PC-9 (cell line): ENCODE data around the gene TMEM174.

Experiments used
- EZH2 ChIP-seq: fragments of 200-600 bp; sonication (generic); IDR thresholded peaks from 2 replicates; pipeline ENCODE4 v1.8.0; 2017; ENCODE audit warnings: antibody characterized with exemption, low read depth
- TF ChIP-seq, protein P1 (sequence below): fragments of 200-600 bp; sonication (generic); conservative IDR thresholded peaks from 2 replicates; pipeline ENCODE4 v1.6.1; 2017; ENCODE audit warnings: mixed run types, antibody characterized with exemption, mild to moderate bottlenecking, moderate library complexity

DNA sequence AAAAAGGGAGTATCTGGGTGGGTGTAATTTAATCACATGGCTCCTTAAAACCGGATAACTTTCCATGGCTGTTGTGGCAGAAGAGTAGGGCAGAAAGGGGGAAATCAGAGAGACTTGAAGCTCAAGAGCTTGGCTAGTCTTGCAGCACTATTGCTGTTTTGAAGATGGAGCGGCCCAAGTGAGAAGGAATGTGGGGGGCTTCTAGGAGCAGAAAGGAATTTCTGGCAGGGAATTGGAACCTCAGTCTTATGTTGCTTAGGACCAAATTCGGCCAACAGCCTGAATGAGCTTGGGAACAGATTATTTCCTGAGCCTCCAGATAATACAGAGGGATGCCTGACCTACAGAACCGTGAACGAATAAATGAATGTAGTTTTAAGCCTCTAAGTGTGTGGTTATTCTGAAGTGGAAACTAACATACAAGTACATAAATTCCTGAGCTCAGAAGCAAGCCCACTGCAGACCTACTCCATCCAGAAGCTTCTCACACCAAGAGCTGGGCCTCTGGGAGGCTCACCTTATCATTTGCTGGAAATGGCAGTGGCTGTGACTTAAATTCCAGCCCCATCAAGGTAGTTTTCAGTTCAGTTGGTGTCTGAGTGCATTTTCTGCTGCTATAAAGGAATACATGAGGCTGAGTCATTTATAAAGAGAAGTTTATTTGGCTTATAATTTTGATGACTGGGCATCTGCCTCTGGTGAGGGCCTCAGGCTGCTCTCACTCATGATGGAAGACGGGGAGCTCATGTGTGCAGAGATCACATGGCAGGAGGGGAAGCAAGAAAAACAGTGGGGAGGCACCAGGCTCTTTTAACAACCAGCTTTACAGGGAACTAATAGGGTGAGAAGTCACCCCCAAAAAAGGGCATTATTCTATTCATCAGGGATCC lies 15.3 kb upstream of the TMEM174 start:
- TF ChIP-seq, protein P1, sequence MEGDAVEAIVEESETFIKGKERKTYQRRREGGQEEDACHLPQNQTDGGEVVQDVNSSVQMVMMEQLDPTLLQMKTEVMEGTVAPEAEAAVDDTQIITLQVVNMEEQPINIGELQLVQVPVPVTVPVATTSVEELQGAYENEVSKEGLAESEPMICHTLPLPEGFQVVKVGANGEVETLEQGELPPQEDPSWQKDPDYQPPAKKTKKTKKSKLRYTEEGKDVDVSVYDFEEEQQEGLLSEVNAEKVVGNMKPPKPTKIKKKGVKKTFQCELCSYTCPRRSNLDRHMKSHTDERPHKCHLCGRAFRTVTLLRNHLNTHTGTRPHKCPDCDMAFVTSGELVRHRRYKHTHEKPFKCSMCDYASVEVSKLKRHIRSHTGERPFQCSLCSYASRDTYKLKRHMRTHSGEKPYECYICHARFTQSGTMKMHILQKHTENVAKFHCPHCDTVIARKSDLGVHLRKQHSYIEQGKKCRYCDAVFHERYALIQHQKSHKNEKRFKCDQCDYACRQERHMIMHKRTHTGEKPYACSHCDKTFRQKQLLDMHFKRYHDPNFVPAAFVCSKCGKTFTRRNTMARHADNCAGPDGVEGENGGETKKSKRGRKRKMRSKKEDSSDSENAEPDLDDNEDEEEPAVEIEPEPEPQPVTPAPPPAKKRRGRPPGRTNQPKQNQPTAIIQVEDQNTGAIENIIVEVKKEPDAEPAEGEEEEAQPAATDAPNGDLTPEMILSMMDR = no peak
- TF ChIP-seq EZH2 = no peak
